Measurements from ENCODE around the gene RFNG.

Gene RFNG

DNA sequence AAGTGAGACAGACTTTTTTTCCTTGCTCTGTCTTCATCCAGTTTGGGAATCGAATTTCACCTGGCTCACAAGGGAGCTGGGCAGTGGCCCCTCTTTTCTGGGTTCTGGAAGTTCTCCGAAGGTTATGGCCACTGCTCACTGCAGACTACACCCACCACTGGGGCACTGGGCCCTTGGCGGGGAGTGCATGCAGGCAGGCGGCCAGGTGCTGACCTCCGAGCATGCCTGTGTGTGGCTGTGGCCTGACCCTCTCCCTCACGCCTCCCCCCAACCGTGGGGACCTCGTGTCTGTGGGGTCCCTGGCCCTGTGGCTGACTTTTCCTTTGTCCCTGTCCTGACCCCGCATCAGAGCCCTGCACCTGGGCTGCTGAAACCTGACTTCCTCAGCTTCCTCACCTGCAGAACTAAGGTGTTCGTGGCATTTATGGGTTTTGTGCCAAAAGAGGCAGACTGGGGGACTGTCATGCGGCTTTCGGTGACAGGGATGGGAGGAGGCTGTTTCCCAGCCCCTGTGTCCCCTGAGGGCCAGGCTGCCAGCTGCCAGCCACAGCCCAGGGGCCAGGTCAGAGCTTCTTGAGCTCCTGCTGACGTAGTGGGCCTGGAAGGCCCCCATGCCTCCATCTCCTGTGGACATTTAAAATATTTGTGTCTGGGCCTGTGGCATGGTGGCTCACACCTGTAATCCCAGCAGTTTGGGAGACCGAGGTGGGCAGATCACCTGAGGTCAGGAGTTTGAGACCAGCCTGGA, 52.7 kb downstream of the RFNG start:
- no peak for FAIRE-seq

DNA sequence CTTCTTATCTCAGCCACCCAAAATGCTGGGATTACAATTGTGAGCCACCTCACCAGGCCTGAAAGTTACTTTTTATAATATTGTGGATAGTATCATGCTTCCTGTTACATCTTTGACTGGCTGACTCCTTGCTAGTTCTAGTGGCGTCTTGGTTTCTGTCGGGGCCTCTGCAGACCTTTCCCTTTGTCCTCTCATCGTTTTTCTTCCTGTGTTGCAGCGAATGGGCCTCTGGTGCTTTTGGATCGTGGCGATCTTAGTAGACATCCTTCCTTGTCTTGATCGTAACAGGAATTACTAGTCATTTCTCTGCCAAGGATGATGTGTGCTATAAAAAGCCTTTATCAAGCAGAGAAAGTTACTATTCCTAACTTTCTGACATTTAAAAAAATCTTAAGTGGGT, 53.4 kb downstream of the RFNG start:
- no peak for FAIRE-seq

All from colon (tissue), 2 donors.